Activated T-helper 1 cell treated with Interleukin-2 at 50 U/mL for 16 hours (primary cell): ENCODE measurements around the gene PDE3A.
"Not testable (repeated sequence)": the region's sequence is repeated elsewhere in the genome, so short reads cannot be mapped to it uniquely, and the experiment has no call there.

Experiments used
- DNase-seq: peaks from one replicate; pipeline ENCODE4 v3.0.0-alpha.2; 2020; ENCODE audit warnings: low read depth

The PDE3A gene

DNA sequence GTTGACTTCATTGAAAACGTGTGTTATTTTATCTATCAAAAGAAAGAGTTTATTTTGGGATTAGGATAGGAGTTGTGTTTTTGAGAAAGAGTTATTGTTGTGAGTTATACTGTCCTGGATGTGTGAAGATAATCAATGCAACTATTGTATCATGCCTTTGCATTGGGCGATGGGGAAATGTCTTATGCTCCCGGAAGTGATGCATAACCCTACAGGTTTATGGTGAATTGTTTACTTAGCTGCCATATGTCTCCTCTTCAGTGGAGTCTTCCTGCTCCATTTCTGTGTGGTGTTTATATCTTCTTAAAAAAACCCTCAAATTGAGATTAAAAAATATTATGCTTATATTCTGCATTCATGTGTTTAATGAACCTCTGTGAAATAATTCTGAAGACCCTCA is 6.5 kb downstream of the PDE3A start:
- DNase-seq, result no peak

DNA sequence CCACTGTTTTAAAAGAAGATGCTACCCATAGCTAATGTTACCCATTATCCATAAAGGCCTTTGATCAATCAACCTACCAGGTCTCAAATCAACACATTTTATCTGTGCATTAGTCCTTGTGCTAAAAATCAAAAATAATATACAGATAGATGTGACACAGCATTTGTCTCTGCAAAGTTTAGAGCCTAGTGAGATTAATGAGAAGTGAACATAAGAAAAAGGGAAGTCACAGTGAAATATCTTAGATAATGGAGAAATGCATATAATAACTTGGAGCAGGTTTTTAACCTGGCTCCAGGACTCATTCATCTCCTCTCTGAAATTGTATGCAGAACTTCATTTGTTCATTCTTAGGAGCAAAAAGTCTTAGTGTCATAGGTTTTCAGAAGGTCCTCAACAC is 7.2 kb downstream of the PDE3A start:
- DNase-seq, result no peak

DNA sequence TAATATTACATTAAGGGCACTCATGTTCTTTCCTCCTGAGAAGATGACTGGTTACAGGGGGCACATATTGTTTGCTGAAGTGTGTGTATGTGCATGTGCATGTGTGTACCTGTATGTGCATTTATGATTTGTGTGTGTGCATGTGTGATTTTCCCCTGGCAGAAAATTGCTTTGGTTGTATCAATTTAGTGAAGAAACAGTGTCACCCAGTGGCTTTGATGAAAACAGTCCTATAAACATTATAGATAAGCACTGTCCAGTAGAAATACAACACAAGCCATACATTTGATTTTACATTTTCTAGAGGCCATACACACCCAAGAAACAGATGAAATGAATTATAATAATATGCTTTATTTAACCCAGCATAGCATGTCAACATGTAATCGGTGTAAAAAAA is 8.6 kb downstream of the PDE3A start:
- DNase-seq, result no peak

DNA sequence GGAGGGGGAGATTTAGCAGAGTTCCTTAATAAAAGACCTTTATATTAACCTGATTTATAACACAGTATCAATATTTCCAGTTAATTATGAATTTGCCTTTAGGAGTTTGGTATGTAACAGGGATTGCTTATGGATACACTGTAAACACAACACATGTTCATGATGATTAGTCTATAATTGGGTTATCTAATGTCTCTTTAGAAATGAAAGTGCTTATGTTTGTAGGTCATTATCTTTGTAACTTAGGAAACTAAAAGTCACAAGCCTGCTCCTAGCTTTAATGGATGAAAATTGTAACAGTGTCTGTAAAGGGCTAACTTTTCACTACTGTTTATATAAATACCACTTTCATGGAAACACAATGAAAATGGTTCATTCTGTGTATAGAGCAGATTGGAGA is 9.4 kb downstream of the PDE3A start:
- no peak for DNase-seq

DNA sequence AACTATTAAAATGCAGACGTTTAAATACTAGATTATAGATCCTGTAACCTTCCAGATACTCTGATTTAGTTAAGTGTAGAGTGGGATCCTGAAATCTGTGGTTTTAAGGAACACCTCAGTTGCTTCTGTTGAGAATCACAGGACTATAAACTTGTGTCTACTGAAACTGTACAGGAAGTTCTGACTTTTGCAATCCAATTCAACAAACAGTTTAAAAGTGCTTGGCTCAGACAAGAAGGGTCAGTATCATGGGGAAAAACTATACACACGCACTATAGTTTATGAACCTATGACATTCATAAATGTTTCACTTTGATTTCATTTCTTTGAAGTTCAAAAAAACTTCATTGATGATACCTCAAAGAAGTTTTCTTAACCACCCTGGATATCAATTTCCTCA is 13.8 kb downstream of the PDE3A start:
- no peak for DNase-seq

DNA sequence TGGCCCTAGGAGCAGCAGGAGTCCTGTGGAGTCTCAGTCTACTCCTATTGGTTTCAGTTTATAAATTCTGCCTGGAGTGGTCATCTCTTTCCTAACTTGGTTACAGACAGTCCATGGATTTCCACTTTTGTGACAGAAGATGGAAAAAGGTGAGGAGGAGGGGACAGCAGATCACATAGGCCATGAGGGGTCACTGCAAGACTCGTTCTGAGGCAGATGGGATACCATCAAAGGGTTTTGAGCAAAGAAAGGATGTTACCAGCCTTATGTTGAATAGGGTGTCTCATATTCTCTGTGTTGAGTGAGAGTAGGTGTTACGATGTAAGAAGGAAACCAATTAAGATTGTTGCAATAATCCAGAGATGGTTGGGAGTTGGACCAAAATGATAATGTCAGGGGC is 15.3 kb downstream of the PDE3A start:
- DNase-seq, result no peak

DNA sequence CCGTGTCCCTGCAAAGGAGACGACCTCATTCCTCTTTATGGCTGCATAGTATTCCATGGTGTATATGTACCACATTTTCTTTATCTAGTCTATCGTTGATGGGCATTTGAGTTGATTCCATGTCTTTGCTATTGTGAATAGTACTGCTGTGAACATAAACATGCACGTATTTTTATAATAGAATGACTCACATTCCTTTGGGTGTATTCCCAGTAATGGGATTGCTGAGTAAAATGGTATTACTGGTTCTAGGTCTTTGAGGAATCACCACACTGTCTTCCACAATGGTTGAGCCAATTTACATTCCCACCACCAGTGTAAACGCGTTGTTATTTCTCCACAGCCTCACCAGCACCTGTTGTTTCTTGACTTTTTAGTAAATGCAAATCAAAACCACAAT is 16.5 kb downstream of the PDE3A start:
- DNase-seq, result not testable (repeated sequence)

DNA sequence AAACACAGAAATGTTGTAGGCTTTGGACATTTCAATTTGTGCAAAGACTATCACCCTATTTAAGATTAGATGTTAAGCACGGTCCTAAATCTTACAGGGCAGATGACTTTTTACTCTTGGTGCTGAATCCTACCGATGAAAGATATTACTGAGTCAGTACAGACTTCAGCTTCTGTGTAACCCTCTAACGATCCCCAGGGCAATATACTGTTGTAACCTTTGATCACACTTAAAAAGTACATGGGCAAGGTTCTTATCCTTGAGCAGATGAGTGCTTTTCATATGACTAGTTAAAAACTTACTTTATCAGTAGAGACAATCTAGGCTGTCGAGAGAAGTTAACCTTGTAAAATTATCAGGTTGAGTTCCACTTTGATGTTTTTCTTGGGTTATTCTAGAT is 22.5 kb downstream of the PDE3A start:
- no peak for DNase-seq

DNA sequence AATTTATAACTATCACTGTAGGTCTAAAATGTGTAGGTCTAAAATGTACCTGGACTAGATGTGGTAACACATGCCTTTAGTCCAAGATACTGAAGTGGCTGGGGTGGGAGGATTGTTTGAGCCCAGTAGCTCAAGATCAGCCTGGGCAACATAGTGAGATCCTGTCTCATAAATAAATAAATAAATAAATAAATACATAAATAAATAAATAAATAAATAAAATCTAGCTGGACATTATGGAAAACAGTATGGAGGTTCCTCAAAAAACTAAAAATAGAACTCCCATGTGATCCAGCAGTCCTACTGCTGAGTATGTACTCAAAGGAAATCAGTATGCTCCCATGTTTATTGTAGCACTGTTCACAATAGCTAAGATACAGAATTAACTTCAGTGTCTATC is 24.0 kb downstream of the PDE3A start:
- no peak for DNase-seq

DNA sequence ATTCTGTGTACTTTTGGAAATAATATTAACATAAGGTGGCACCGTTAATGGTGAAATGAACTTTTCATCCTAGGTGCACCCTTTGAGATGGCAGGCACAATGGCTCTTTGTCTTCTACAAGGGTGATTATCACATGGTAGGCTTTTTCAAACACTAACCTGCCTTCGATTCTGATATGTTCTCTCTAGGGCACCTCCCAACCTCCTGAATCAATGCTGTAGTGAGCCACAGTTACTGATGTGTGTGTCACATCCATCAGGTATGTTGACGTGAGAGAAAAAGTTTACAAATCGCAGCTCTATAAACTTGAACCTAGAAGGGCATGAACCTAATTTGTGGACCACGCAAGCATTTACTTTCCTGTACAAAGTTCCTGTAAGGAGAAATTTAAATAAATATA is 25.4 kb downstream of the PDE3A start:
- DNase-seq, result no peak

DNA sequence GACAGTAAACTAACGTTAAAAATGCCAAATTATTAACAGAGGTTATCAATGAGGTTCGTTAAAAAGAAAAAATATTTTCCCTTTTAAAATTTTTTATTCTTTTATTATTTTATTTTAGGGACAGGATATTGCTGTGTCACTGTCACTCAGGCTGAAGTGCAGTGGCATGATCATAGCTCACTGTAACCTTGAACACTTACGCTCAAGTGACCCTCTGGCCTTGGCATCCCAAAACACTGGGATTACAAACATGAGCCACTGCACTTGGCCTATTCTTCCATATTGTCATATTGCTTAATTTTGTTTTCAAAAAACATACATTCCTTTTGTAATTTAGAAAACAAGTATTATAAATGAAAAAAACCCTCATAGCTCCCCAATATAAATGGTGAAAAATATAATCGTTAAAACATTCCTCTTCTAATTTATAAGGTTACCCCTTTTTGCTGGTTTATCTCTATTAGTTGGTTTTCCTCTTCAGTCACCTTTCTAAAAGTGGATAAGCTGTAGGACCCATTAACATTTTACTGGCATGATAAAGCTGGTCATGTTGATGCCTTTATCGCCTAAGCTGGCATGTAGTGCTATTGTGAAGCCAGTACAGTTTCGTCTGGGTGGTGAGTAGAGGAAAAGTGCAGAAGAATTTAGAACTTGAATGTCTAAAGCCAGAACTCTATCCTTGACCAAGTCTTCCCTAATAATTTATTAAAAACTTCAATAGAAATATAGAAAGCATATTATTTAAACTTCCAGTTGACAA is 27.6 kb downstream of the PDE3A start:
- no peak for DNase-seq

DNA sequence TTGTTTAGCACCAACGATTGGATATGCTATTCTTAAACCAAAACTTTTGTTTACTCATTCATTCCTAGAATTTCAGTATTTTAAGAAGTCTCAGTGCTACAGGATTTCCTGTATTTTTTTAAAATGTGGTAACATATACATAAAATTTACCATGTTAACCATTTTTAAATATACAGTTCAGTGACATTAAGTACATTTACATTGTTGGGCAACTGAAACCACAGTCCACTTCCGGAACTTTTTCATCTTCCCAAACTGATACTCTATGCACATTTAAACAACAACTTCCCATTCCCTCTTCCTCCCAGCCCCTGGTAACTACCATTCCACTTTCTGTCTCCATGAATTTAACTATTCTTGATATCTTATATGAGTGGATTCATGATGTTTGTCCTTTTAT is 30.3 kb downstream of the PDE3A start:
- DNase-seq, result no peak

DNA sequence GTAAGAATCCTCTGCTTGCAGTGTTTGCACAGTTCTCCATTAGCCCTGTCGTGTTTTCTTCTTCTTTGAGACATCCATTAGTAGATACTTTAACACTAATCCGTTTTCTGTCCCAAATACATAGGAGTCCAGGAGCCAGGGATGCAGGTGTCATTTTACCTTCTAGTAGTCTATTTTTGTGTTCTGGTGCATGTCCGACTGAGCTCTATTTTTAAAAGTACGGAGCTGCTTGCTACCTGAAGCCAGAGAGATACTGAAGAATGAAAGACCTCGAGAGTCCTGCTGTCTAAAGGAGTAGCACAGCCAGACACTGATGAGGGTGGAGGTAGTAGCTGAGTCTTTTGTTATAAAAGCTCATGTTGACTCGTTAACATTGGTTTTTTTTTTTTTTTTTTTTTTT is 31.7 kb downstream of the PDE3A start:
- DNase-seq, result no peak

DNA sequence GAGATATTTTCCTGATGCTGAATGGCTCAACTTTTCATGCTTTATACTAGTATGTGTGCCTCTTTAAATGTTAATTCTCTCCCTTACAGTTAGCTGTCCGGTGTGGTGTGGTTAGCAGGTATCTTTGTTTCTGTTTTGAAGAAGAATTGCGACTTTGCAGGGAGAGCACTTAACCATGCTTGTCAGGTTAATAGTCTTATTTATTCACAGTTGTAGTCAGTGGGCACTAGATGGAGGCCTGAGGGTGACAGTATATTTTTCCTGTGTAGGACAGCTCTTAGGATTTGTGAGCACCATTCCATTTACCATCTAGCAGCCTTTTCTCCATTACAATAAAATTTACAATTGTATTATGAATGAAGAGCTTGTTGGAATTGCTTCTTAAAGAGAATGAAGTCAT is 34.9 kb downstream of the PDE3A start:
- no peak for DNase-seq

DNA sequence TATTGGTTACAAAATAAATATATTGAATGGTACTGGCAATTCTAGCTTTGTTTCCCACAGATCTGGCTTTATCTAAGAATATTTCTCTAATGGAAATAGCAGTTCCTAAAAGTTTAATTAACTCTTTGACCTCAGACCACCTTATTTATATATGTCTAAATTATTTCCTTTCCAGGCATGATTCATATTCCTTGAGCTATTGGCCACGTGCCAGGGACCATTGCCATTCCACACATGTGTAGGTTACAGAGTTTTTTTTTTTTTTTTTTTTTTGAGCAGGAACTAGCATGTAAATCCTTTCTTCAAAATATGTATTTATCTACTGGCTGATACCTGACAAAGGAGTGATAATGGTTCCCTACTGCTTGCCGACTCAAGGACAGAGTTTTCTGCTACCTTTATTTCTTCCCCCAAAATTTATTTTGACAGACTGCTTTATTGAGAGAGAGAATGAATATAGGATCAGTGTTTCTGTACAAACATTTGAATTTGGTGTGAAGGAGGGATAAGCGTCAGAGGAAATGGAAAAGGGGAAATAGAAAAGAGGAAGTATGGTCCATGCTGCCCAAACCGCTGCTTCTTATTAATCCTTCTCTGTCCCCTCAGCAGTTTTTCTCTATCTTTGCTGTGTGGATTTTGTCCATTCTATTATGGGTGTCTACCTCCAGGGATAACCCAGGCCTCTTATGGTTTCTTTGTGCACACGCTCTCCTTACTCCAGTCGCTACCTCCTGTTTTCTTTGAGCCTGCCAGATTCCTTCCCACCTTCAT is 36.4 kb downstream of the PDE3A start:
- DNase-seq, result no peak

DNA sequence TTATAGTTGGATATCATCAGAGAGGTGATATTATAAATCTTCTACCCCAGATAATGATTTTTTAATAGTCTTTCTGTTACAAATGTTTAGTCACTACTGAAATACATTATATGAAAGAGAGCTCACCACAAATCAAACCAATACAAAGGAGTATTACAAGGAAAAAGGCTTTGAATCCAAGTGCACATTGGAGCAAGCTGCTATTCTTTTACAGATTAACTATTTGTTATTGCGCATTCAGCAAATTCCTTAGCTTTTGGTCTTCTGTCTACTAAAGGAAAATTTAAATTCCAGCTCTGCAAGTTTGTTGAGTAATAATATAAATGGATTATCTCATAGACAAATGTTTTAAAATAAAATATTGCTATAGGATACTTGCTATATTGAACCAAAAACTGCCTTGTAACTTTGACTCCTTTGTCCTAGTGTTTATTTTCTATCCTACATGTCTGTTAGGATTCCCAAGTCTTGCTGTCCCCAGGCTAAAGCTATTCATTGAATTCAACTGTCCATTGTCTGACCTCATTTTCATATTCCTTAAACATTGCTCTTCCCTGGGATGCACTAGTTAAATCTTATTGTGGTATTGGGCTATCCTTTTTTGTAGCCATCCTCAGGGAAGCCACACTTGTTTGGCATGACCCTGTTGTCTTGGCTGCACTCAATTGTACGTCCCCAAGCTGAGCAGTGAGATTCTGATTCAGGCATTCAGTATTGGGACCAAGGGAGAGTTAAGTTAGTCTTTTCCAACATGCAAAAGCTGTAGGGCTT is 41.5 kb downstream of the PDE3A start:
- DNase-seq, result no peak

DNA sequence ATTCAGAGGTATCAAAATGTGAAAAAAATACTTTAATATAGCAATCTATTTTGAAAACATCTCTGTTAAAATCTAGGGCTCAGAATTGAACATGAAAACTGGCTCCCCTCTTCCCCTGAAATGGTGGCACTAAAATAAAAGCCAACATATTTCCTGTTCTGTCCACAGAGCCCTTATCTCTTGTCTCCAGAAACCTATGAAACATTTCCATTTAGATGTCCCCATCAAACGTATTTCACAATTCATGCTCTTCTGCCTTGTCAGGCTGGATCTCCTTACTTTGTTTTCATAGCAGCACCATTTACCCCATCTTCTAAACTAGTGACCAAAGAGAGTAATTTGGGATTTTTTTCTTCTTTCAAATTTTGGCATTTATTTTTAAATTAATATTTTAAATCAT is 42.4 kb downstream of the PDE3A start:
- DNase-seq, result no peak

DNA sequence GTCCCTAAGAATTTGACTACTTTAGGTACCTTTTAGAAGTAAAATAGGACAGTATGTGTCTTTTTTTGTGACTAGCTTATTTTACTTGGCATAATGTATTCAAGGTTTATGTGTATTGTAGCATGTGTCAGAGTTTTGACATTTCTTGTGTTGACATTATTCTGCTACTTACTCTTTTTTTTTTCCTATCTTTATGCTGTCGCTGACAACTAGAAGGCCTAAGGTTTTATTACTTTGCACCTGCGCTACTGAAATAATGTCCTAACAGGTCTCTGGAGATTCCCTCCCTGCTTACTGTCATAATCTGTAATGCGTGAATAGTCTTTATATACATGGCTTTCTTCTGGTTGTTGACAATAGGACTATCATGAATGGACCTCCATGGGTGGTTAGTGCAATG is 43.0 kb downstream of the PDE3A start:
- no peak for DNase-seq

DNA sequence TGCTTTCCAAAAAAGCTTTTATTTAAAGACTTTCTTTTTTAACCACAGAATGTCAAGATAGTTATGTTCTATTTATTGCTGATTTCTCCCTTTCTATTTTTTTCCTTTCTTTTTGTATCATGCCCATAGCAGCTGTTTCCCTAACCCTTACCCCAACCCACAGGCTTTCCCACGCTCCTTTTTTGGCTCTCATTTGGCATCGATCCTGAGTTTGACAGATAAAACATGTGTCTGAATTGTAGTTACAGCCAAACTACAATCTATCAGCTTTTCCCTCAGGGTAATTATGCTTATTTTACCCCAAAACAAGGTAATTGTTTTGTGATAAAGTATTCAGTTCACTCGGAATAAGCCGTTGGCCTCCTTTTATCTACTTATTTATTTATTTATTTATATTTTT is 46.7 kb downstream of the PDE3A start:
- DNase-seq, result no peak

DNA sequence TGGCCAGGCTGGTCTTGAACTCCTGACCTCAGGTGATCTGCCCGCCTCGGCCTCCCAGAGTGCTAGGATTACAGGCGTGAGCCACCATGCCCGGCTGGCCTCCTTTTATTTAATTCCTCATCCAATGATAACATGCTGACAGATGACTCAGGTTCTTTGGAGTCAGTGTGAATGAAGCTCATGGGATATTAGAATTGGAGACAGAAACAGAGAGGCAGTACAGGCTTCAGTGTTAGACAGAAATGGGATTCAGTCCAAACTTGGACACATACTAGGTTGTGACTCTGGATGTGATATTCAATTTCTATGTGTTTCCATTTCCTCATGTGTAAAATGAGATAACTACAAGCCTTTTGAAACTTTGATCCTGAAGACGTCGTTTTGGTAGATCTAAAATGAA is 47.3 kb downstream of the PDE3A start:
- DNase-seq, result no peak

DNA sequence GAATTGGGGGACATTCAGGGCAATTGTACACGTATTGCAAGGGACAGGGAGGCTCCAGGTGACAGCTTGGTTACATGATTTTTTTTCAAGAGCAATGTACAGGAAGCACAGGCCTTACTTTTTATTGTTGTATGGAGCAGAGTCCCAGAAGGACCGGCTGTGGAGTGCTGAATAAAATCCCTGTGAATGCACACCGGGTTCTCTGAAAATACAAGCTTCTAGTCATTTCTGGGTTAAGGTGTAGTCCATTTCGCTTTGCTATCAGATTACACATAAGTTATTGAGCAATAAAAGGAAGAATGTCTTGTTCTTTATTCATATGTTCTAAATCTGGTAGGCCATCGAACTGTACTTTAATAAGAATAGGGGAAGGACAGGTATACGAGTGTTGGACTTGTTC is 52.2 kb downstream of the PDE3A start:
- no peak for DNase-seq

DNA sequence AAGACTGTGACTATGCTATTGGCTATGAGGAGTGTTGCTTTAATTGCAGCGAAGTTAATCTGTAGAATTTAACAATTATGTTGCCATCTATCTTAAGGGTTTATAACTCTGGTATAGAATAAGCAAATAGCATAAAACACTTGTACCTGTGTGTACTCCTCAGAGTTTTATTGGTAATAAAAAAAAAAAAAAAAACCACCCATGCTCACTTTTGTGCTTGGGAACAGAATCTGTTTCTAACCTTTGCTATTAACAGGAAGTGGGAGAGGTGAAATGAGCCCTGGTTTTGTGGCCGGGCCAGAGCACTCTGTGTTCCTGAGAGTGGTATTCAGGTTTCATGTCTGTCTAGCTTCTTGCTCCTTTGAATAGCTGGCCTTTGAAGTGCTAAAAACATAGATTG is 53.1 kb downstream of the PDE3A start:
- DNase-seq, result no peak

DNA sequence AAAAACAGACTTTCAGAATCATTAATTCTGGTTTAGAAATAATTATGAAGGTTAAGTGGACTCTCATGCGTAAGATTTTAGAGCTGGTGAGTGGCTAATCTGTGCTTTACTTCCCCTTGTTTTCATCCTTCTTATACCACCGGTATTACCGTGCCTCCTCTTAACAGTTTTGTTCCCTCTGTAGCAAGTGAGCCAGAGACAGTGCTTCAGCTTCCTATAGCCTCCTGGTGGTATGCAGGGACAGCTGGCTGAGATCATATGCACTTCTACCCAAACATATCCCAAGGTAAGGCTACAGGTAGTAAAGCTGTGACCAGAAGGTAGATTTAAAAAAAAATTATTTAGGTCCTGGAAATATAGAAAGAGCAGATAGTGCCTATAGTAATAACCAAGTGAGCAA is 55.2 kb downstream of the PDE3A start:
- DNase-seq, result no peak
